PC-3 (cell line): ENCODE results near the gene ERP44.

Experiments used
- CTCF ChIP-seq: fragments of 300-600 bp; sonication (generic); conservative IDR thresholded peaks from 2 replicates; pipeline ENCODE4 v1.5.1; 2017; ENCODE audit warnings: antibody characterized with exemption, low read depth, mild to moderate bottlenecking, low read length
- EZH2 ChIP-seq: fragments of 300-600 bp; sonication (generic); IDR thresholded peaks from one replicate; pipeline ENCODE4 v1.6.1; 2017; ENCODE audit warnings: antibody characterized with exemption, mild to moderate bottlenecking, low read length; ENCODE audit not compliant: unreplicated experiment

GRCh38 chr9:99970481-99970880, 128.3 kb downstream of the ERP44 start:
- no peak for TF ChIP-seq CTCF
- TF ChIP-seq EZH2, result no peak
